ENCODE data around the gene HES5. TPM values are rescaled to one million over a fixed set of nuclear protein-coding genes. Genes with fewer than 3 reads are reported as not detected.

Gene HES5
- total RNA-seq, 1 donor from 2014 or later, result not detected

DNA sequence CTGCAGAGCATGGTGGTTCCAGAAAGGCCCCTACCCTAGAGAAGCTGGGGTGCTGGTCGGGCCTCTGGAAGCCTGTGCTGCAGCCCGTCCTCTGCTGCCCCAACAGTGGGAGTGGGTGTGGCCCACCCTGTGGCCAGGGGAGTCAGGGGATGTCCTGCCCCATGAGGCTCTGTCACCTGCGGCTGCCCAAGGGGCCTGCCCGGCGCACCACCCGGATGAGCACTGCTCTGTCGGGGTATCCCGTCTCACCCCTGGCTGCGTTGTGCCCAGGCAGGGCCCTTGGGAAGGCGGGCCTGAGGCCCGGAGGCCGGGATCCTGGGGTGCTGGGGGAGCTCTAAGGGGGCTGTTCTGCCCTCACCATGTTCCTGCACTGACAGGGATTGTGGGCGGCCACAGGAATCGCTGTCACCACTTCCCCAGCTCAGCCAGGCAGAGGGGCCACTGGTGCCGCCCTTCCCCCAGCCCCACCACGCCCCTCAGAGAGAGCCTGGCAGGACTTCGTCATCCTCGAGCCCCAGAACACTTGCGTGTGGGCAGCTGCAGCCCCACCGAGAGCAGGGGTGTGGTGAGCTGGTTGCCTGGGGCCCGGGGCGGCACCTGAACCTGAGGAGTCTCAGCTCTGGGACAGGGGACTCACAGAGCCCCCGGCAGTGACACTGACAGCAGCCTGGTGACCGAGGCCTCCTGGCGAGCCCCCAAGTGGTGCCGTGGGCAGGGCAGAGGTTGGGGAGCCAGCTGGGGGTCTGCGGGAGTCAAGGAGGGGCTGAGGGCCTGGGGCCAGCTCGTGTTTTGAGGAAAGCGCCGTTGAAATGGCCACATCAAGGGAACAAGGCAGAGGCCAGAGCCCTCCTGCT lies 23.8 kb downstream of the HES5 start:
- H3K4me1 Mint-ChIP-seq, result no peaks in the 10 kb centered on the region
- H3K27me3 Mint-ChIP-seq, result no peaks in the 10 kb centered on the region
- no peaks in the 10 kb centered on the region for H3K9me3 Mint-ChIP-seq
- peaks cover 8% of the 10 kb centered on the region for H3K36me3 Mint-ChIP-seq (ENCODE audit: low read depth)
- DNase-seq, result no peak
- no peak overlapping the region for H3K4me3 Mint-ChIP-seq
- H3K27ac Mint-ChIP-seq, result no peak overlapping the region
- intact Hi-C loops (cut with micrococcal nuclease), result no loop called here

DNA sequence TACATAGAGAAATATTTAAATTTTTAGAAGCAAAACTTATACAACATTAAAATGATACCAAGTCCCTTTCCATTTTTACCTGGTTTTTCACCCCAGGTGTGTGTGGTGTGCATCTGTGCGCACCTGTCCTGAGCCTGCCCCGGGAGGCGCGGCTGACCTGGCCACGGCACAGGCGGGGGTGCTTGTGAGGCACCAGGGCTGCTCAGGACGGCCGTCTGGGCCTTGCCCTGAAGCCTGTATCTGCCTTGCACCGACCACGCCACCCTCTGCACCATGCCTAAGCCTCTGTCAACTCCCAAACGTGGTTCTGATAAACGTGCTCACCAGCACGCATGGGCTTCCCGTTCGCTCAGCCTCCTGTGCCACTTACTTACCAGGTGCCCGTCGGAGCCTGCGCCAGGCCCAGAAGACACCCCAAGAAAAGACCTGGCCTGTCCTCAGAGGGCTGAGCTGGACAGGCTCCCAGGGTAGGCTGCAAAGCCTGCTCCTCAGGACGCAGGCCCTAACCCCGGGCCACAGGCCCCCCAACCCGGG lies 24.5 kb downstream of the HES5 start:
- Mint-ChIP-seq H3K36me3 (ENCODE audit: low read depth) (peaks cover 7% of the 10 kb centered on the region), H3K4me3 (no peak overlapping the region), H3K9me3 (no peaks in the 10 kb centered on the region), H3K4me1 (no peaks in the 10 kb centered on the region), H3K27ac (no peak overlapping the region), H3K27me3 (no peaks in the 10 kb centered on the region)
- DNase-seq, result no peak
- intact Hi-C loops (cut with micrococcal nuclease), result no loop called here

DNA sequence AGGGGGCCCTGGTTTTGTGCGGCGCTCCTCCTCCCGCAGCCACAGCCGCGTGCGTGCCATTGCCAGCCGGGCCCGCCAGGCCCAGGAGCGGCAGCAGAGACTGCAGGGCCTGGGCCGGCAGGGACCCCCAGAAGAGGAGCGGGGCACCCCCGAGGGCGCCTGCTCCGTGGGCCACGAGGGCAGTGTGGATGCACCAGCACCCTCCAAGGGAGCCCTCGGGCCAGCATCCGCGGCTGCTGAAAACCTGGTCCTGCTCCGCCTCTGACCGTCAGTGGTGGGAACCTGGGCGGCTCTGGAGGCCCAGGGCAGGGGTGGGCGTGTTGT lies 25.2 kb downstream of the HES5 start:
- intact Hi-C loops (cut with micrococcal nuclease), result no loop called here
- peaks cover 4% of the 10 kb centered on the region for H3K36me3 Mint-ChIP-seq (ENCODE audit: low read depth)
- no peak overlapping the region for H3K4me3 Mint-ChIP-seq
- no peak for DNase-seq
- peaks cover 3% of the 10 kb centered on the region for H3K4me1 Mint-ChIP-seq
- H3K27me3 Mint-ChIP-seq, result no peaks in the 10 kb centered on the region
- H3K27ac Mint-ChIP-seq, result no peak overlapping the region
- H3K9me3 Mint-ChIP-seq, result no peaks in the 10 kb centered on the region

GRCh38 chr1:2504225-2504948 lies 25.7 kb downstream of the HES5 start:
- no peak for DNase-seq
- Mint-ChIP-seq H3K36me3 (ENCODE audit: low read depth) (peaks cover 2% of the 10 kb centered on the region), H3K27me3 (no peaks in the 10 kb centered on the region), H3K9me3 (no peaks in the 10 kb centered on the region), H3K27ac (no peak overlapping the region), H3K4me1 (peaks cover 3% of the 10 kb centered on the region), H3K4me3 (no peak overlapping the region)
- intact Hi-C loops (cut with micrococcal nuclease), result no loop called here

DNA sequence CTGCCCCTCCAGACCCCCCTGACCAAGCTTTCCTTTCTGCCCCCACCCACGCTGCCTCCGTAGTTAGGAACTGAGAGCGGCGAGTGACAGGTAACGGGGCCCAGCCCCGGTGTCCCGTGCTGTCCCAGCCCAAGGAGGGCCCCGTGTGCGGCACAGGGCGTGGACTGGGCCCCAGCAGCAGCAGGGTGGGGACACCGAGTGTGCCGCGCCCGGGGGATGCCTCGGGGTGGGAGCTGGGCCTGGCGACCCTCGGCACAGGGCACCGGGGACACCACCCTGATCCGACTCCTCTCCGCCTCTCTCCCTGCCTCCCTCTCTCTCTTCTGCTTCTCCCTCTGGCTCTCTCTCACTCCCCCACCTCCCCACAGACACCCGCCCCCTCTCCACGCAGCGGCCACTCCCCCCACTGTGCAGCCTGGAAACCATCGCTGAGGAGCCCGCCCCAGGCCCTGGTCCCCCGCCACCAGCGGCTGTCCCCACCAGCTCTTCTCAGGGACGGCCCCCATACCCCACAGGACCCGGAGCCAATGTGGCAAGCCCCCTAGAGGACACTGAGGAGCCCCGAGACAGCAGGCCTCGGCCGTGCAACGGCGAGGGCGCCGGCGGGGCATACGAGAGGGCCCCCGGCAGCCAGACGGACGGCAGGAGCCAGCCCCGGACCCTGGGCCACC lies 26.4 kb downstream of the HES5 start:
- Mint-ChIP-seq H3K36me3 (ENCODE audit: low read depth) (no peaks in the 10 kb centered on the region), H3K27ac (no peak overlapping the region), H3K4me3 (no peak overlapping the region), H3K9me3 (no peaks in the 10 kb centered on the region), H3K27me3 (no peaks in the 10 kb centered on the region), H3K4me1 (peaks cover 3% of the 10 kb centered on the region)
- intact Hi-C loops (cut with micrococcal nuclease), result no loop called here
- DNase-seq, result no peak

GRCh38 chr1:2502661-2503553 lies 27.2 kb downstream of the HES5 start:
- Mint-ChIP-seq H3K9me3 (no peaks in the 10 kb centered on the region), H3K4me1 (peaks cover 3% of the 10 kb centered on the region), H3K27ac (no peak overlapping the region), H3K27me3 (no peaks in the 10 kb centered on the region), H3K4me3 (no peak overlapping the region), H3K36me3 (ENCODE audit: low read depth) (no peaks in the 10 kb centered on the region)
- intact Hi-C loops (cut with micrococcal nuclease), result no loop called here
- no peak for DNase-seq

- H3K27ac Mint-ChIP-seq, result no peak overlapping the region
- intact Hi-C loops (cut with micrococcal nuclease), result no loop called here
Measured at GRCh38 chr1:2502210-2502609, 27.9 kb downstream of the HES5 start.

DNA sequence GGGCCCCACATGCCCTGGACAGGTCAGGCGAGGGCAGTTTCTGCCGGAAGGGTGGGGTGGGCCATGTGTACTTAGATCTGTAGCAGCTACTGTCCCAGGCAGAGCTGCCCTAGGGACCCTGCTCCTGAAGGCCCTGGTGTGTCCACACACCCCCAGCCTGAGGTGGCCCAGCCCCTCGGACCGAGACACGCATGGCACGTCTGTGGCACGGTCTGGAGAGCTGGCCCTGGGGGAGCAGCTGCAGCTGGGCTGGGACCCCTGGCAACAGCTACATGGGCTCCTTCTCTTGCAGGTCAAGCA lies 28.3 kb downstream of the HES5 start:
- Mint-ChIP-seq H3K36me3 (ENCODE audit: low read depth) (no peaks in the 10 kb centered on the region), H3K4me1 (peaks cover 3% of the 10 kb centered on the region), H3K27me3 (no peaks in the 10 kb centered on the region), H3K4me3 (no peak overlapping the region), H3K9me3 (no peaks in the 10 kb centered on the region), H3K27ac (no peak overlapping the region)
- DNase-seq, result no peak
- intact Hi-C loops (cut with micrococcal nuclease), result no loop called here

More at GRCh38 chr1:2502210-2502609, 27.9 kb downstream of the HES5 start:
- Mint-ChIP-seq H3K36me3 (ENCODE audit: low read depth) (no peaks in the 10 kb centered on the region), H3K9me3 (no peaks in the 10 kb centered on the region), H3K4me3 (no peak overlapping the region), H3K27me3 (no peaks in the 10 kb centered on the region), H3K4me1 (peaks cover 3% of the 10 kb centered on the region)
- DNase-seq, result no peak

GRCh38 chr1:2501041-2501819 lies 28.8 kb downstream of the HES5 start:
- Mint-ChIP-seq H3K4me1 (peaks cover 3% of the 10 kb centered on the region), H3K27ac (no peak overlapping the region), H3K27me3 (no peaks in the 10 kb centered on the region), H3K36me3 (ENCODE audit: low read depth) (no peaks in the 10 kb centered on the region), H3K4me3 (no peak overlapping the region), H3K9me3 (no peaks in the 10 kb centered on the region)
- intact Hi-C loops (cut with micrococcal nuclease), result no loop called here
- DNase-seq, result no peak

DNA sequence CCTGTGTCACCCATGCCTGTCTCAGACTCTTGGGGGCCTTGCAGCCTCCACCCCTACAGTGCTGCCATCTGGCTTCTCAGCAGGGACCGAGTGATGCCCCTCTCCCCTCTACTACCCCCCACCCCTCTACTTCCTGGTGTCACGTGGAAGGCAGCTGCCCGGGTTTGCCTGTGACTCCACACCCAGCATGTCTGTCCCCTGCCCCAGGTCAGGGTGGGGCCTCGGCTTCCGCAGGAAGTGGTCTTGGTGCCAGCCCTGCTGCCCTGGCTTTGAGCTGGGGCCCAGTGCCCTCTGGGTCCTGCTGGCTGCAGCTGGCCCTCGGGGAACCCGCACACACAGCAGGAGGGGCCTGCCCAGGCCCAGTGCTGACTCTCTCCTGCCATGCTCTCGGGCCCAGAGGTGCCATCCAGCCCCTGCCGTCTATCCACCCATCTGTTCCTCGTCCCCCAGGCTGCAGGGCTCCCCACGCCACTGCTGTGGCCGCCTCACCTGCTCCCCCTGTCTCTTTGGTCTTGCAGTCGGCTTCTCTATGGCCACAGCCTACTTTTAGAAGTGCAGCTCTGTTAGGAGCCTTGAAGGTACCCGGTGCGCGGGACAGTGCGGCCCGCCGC lies 30.0 kb downstream of the HES5 start:
- Mint-ChIP-seq H3K9me3 (no peaks in the 10 kb centered on the region), H3K4me3 (no peak overlapping the region), H3K27ac (peak overlapping the region; percentile 70), H3K4me1 (peaks cover 3% of the 10 kb centered on the region), H3K27me3 (no peaks in the 10 kb centered on the region), H3K36me3 (ENCODE audit: low read depth) (no peaks in the 10 kb centered on the region)
- DNase-seq, result peak; percentile 72
- intact Hi-C loops (cut with micrococcal nuclease), result no loop called here

DNA sequence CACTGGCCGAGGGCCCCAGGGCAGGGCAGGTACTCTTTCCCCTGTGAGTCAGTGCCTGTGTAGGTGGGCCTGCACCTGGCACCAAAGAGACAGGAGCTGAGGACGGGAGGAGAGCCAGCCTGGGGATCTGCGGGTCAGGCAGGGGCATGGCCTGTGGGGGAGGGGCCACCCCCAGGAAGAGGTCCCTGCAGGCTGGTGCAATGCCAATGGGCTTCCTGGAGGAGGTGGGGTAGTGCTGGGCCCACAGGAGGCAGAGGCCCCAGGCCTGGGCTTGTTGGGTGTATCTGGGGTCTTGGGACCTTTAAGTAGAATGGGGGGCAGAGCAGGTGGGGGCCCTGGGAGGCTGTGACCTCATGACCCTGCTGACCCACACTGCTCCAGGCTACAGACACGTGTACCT lies 30.8 kb downstream of the HES5 start:
- intact Hi-C loops (cut with micrococcal nuclease), result no loop called here
- Mint-ChIP-seq H3K27ac (no peak overlapping the region), H3K27me3 (no peaks in the 10 kb centered on the region), H3K9me3 (no peaks in the 10 kb centered on the region), H3K36me3 (ENCODE audit: low read depth) (no peaks in the 10 kb centered on the region), H3K4me3 (no peak overlapping the region), H3K4me1 (peaks cover 3% of the 10 kb centered on the region)
- no peak for DNase-seq

DNA sequence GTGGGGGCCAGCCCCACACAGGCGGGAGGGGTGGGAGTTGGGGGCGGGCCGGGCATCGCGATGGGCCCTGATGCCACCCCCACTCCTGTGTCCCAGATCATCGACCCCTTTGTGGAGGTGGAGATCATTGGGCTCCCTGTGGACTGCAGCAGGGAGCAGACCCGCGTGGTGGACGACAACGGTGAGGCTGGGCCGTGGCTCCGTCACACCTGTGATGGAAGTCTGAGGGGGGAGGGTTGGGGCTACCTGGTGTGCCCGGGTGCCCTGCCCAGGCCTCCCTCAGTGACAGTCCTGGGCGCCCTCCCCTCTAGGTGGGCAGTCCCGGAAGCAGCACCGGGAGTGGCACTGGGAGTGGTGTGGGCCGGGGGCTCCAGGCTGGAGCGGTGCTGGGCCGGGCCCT lies 31.4 kb downstream of the HES5 start:
- intact Hi-C loops (cut with micrococcal nuclease), result no loop called here
- no peak for DNase-seq
- H3K27ac Mint-ChIP-seq, result no peak overlapping the region
- H3K4me3 Mint-ChIP-seq, result no peak overlapping the region
- no peaks in the 10 kb centered on the region for H3K27me3 Mint-ChIP-seq
- no peaks in the 10 kb centered on the region for H3K36me3 Mint-ChIP-seq (ENCODE audit: low read depth)
- no peaks in the 10 kb centered on the region for H3K9me3 Mint-ChIP-seq
- H3K4me1 Mint-ChIP-seq, result peaks cover 4% of the 10 kb centered on the region

Data from activated CD4-positive, alpha-beta T cell treated with anti-CD3 and anti-CD28 coated beads, Interleukin-2, amount 10 ng/mL, durations not matched to agents 24 days and 14 days (primary cell).